HAP-1 (cell line): ENCODE results near the gene C15orf39.
A peak's percentile ranks its signal among the peaks of the same experiment; 100 is the strongest.

Experiments used
- DNase-seq, 2 experiments: peaks; one replicate each; pipeline ENCODE4 v3.0.0-alpha.2; 2016 to 2020; ENCODE audit warnings: low spot score in 2 of 2
- H3K27me3 ChIP-seq: fragments of 250-450 bp; sonication (Bioruptor Pico); 2 replicates; pipeline ENCODE4 v1.5.1; 2020; ENCODE audit warnings: low read depth, mild to moderate bottlenecking, moderate library complexity
- H3K36me3 ChIP-seq: fragments of 250-450 bp; sonication (Bioruptor Pico); replicated peaks from 2 replicates; pipeline ENCODE4 v1.5.1; 2020; ENCODE audit warnings: mild to moderate bottlenecking
- H3K4me1 ChIP-seq: fragments of 250-450 bp; sonication (Bioruptor Pico); 2 replicates; pipeline ENCODE4 v1.5.1; 2020; ENCODE audit warnings: mild to moderate bottlenecking
- H3K4me3 ChIP-seq: fragments of 250-450 bp; sonication (Bioruptor Pico); 2 replicates; pipeline ENCODE4 v1.5.1; 2020; ENCODE audit warnings: mild to moderate bottlenecking, moderate library complexity
- H3K9me3 ChIP-seq: fragments of 250-450 bp; sonication (Bioruptor Pico); 2 replicates; pipeline ENCODE4 v1.5.1; 2020; ENCODE audit warnings: mild to moderate bottlenecking, moderate library complexity
- in situ Hi-C: fragments of 300-500 bp; cut with MboI; formaldehyde crosslinking; loops from 3 replicates; pipeline ENCODE4 v1.14.3; 2020; ENCODE audit warnings: low sequenced_read_pairs, inconsistent platforms, mixed read lengths

Gene C15orf39

DNA sequence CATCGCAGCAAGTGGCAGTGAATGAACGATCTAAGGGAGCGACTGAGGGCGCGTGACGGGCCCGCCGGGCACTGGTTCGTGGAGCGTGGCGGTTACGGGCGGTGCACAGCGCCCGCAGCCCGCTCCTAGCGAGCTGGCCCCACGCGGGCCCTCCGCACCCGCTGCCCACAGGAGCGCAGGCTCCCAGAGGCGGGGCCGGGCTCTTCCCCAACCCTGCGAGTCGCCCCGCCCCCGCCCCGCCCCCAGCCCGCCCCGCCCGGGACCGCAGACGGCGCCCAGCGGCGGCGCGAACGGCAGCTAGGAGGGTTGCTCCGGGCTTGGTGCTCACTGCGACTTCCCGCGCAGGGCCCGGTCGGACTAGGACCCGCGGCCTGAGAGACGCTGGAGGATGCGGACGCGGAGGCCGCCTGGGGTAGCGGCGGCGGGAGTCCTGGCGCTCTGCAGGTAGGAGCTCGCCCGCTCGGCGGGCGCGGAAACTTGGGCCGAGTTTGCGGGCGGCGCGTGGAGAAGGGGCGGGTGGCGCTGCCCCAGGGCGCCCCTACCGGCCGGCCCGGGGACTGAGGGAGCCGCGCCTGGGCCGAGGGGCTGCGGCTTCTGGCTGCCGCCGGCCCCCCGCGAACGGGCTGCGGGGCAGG is at the start of gene C15orf39:
C15orf39 (plus strand) TSS at position 267 of the 635 bp plus-strand sequence. CDS start 4,167 bp downstream, outside the sequence.
- DNase-seq: peak; percentile 78 to 88
- H3K36me3 ChIP-seq: peaks cover 28% of the 10 kb centered on the region
- in situ Hi-C loops: loop anchor here (5.0 to 10.0 kb wide), 2 partner anchors 174 to 427 kb away; no protein-coding TSS in a partner anchor
- no peaks in the 10 kb centered on the region for H3K9me3 ChIP-seq
- H3K4me3 ChIP-seq: peak within 1 kb of the TSS; percentile 96
- H3K4me1 ChIP-seq: peaks cover 25% of the 10 kb centered on the region
- no peaks in the 10 kb centered on the region for H3K27me3 ChIP-seq

DNA sequence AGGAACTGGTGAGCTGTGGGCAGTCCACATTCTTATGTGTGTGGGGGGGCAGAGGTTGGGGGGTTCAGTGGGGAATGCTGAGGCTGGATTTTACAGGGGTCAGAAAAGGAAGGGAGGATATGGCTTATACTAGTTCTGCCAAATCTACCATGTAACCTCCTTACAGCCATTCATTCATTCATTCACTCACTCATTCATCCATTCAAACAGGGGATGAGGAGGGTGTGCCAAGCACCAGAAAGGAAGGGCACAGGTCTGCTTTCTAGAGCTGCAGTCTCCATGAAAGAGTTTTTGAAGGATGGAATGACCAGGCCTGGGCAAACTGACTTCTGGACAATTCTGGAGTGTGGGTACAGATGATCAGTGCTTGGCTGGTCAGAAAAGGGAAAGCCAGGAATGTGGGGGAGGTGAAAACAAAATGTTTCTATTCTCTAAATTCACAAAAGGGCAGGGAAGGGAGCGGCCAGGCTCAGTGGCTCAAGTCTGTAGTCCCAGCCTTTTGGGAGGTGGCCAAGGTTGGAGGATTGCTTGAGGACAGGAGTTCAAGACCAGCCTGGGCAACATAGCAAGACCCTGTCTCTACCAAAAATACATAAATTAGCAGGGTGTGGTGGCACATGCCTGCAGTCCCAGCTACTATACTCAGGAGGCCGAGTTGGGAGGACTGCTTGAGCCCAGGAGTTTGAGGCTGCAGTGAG is 49.2 kb upstream of the C15orf39 start:
- no peaks in the 10 kb centered on the region for H3K36me3 ChIP-seq
- DNase-seq: no peak
- H3K27me3 ChIP-seq: no peaks in the 10 kb centered on the region
- H3K4me3 ChIP-seq: no peak overlapping the region
- in situ Hi-C loops: no loop called here
- no peaks in the 10 kb centered on the region for H3K9me3 ChIP-seq
- H3K4me1 ChIP-seq: no peaks in the 10 kb centered on the region

DNA sequence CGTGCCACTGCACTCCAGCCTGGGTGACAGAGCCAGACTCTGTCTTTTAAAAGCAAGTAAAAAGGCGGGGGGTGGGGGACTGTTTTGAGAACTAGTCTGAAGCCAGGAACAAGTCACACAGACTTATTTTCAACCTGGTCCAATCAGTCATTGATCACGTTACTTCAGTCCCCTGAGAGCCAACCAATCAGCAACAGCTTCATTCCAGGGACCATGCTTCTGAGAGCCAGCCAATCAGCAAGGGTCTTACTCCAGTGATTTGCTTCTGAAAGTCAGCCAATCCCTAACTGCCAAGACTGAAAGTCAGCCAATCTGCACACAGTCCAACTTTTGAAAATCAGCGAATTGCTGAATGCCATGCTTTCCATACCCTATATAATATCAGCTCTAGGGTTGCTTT is 48.6 kb upstream of the C15orf39 start:
- Histone ChIP-seq H3K27me3 (no peaks in the 10 kb centered on the region), H3K9me3 (no peaks in the 10 kb centered on the region), H3K4me1 (no peaks in the 10 kb centered on the region), H3K36me3 (no peaks in the 10 kb centered on the region), H3K4me3 (no peak overlapping the region)
- DNase-seq: peak; percentile 47 to 75
- in situ Hi-C loops: no loop called here

DNA sequence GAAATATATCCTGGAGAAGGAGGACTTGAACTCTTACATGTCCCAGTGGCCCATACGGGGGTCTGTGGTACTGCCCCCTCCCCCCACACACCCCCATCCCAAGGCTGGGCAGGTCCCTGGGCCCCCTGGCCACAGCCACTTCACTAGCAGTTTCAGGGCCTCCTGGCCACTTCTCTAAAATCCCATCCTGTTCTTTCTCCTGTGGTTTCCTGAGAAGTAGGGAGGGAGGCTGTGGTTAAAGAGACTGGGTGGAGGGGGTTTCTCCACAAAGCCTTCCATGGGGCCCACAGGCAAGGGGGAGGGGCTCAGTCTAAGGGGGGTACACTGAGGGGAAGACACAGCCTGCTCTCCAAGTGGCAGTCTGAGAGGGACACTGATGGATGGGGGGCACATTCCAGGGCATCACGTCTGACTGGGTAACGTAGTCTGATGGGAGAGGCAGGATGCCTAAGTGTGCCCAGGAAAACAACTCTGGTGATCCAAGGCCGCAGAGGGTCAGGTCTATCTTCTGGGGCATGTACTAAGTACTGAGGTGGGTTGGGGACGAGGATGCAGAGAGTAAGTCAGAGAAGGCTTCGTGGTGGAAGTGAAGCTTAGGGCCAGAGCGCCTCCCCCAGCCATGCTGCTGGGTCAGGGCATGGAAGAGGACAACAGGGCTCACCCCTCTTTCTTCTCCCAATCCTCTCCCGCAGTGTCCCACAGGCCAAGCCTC is 48.0 kb upstream of the C15orf39 start:
- no peaks in the 10 kb centered on the region for H3K4me1 ChIP-seq
- H3K27me3 ChIP-seq: no peaks in the 10 kb centered on the region
- H3K4me3 ChIP-seq: no peak overlapping the region
- H3K9me3 ChIP-seq: no peaks in the 10 kb centered on the region
- H3K36me3 ChIP-seq: no peaks in the 10 kb centered on the region
- DNase-seq: no peak
- in situ Hi-C loops: no loop called here

DNA sequence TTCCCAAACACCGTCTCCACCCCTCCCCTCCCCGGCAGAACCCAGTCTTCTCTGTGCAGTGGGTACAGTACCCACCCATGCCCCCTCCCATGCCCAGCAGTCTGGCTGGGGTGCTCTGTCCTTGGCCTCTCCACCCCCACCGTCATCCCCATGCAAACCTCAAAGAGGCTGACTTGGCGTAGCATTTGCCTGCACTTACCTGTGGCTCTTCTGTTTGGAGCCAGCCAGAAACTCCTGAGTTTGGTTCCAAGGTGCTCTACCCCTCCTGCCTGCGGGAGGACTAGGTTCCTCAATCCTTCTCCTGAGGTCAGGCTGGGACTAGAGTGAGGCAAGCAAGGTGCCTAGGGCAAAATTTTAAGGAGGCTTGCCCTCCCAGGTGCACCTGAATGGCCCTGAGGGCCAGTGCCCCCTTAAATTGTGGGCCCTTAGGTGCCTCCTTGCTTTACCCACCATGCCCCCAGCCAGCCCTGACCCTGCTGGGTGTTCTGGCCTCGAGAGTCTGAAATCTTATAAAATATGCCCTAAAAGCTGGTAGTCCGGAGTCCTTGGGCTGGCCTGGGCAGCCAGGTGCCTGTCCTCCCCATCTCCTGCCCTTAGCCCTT is 47.1 kb upstream of the C15orf39 start:
- DNase-seq: no peak
- in situ Hi-C loops: no loop called here
- H3K4me3 ChIP-seq: no peak overlapping the region
- H3K36me3 ChIP-seq: no peaks in the 10 kb centered on the region
- no peaks in the 10 kb centered on the region for H3K9me3 ChIP-seq
- no peaks in the 10 kb centered on the region for H3K4me1 ChIP-seq
- H3K27me3 ChIP-seq: peaks cover 3% of the 10 kb centered on the region; the same call in 1 of the 2 replicates

- peaks cover 3% of the 10 kb centered on the region for H3K27me3 ChIP-seq
- no peaks in the 10 kb centered on the region for H3K36me3 ChIP-seq
- no peak overlapping the region for H3K4me3 ChIP-seq
- DNase-seq: peak in 1 of 2 experiments; percentile 34
- in situ Hi-C loops: no loop called here
- no peaks in the 10 kb centered on the region for H3K4me1 ChIP-seq
- no peaks in the 10 kb centered on the region for H3K9me3 ChIP-seq
These were observed 45.1 kb upstream of the C15orf39 start for GRCh38 chr15:75156326-75157215.

DNA sequence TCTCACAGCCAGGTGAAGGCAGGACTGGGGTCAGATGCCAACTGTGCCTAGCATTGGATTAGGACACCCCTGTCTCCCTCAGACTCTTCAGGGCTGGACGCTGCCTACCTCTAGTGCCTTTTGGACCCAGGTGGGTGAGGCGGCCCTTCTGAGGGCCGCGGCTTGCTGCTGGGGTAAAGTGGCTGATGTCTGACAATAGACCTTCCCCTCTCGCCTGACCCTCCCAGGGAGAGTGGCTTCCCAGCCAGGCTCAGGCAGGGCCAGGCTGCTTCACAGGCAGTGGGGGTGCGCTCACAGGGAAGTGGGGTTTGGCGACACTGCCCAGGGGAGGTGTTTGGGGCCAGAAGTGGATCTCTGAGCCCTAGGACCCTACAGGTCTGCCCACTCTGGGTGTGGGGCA is 43.3 kb upstream of the C15orf39 start:
- H3K9me3 ChIP-seq: no peaks in the 10 kb centered on the region

GRCh38 chr15:75159244-75159643 is 42.4 kb upstream of the C15orf39 start:
- in situ Hi-C loops: no loop called here
- Histone ChIP-seq H3K36me3 (no peaks in the 10 kb centered on the region), H3K9me3 (no peaks in the 10 kb centered on the region), H3K4me3 (no peak overlapping the region), H3K27me3 (peaks cover 3% of the 10 kb centered on the region), H3K4me1 (peaks cover 5% of the 10 kb centered on the region; the same call in 1 of the 2 replicates)
- no peak for DNase-seq

More for the DNA sequence above, 43.3 kb upstream of the C15orf39 start:
- Histone ChIP-seq H3K27me3 (peaks cover 3% of the 10 kb centered on the region), H3K4me1 (no peaks in the 10 kb centered on the region), H3K36me3 (no peaks in the 10 kb centered on the region), H3K4me3 (no peak overlapping the region)
- in situ Hi-C loops: no loop called here
- DNase-seq: no peak

- Histone ChIP-seq H3K4me1 (peaks cover 11% of the 10 kb centered on the region), H3K4me3 (no peak overlapping the region), H3K9me3 (0 out of 2 replicates have a peak, but pooled peaks cover 3% of the 10 kb centered on the region), H3K36me3 (no peaks in the 10 kb centered on the region), H3K27me3 (peaks cover 3% of the 10 kb centered on the region)
- in situ Hi-C loops: no loop called here
- no peak for DNase-seq
These were observed 40.4 kb upstream of the C15orf39 start for GRCh38 chr15:75161106-75161916.

DNA sequence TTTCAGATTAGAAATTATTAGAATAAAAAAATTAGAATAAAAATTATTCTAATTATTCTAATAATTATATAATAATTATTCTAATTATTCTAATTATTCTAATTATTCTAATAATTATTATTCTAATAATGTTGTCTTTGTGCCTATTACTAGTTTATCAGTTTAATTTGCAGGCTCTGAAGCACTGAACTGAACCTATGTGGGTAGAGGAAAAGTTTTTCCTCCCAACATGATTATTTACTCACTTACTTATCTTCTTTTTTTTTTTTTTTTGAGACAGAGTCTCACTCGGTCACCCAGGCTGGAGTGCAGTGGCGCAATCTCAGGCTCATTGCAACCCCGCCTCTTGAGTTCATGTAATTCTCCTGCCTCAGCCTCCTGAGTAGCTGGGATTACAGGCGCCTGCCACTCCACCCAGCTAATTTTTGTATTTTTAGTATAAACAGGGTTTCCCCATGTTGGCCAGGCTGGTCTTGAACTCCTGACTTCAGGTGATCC is 39.7 kb upstream of the C15orf39 start:
- Histone ChIP-seq H3K4me1 (peaks cover 11% of the 10 kb centered on the region), H3K4me3 (no peak overlapping the region), H3K36me3 (no peaks in the 10 kb centered on the region), H3K9me3 (0 out of 2 replicates have a peak, but pooled peaks cover 3% of the 10 kb centered on the region), H3K27me3 (peaks cover 3% of the 10 kb centered on the region)
- no peak for DNase-seq
- in situ Hi-C loops: no loop called here

GRCh38 chr15:75163150-75163564 is 38.5 kb upstream of the C15orf39 start:
- H3K4me1 ChIP-seq: peaks cover 11% of the 10 kb centered on the region
- H3K27me3 ChIP-seq: peaks cover 3% of the 10 kb centered on the region
- H3K36me3 ChIP-seq: no peaks in the 10 kb centered on the region
- no peak overlapping the region for H3K4me3 ChIP-seq
- in situ Hi-C loops: no loop called here
- H3K9me3 ChIP-seq: 0 out of 2 replicates have a peak, but pooled peaks cover 3% of the 10 kb centered on the region
- DNase-seq: no peak
